Measurements from ENCODE around the gene KLHDC4.

DNA sequence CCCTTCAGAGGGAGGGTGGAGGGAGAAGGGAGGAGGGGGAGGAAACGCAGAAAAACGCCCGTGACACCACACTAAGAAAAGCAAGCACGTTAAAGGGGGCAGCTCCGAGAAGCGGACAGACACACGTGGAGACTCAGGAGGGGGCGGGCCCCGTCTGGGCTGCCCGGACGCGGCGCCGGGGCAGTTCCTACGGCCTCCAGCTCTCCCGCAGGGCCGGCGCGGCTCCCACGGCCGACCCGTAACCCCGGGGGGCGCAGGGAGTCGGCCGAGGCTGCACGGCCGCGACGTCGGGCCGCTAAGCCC lies 362 bp downstream of the KLHDC4 start:
- TF ChIP-seq, protein P1, sequence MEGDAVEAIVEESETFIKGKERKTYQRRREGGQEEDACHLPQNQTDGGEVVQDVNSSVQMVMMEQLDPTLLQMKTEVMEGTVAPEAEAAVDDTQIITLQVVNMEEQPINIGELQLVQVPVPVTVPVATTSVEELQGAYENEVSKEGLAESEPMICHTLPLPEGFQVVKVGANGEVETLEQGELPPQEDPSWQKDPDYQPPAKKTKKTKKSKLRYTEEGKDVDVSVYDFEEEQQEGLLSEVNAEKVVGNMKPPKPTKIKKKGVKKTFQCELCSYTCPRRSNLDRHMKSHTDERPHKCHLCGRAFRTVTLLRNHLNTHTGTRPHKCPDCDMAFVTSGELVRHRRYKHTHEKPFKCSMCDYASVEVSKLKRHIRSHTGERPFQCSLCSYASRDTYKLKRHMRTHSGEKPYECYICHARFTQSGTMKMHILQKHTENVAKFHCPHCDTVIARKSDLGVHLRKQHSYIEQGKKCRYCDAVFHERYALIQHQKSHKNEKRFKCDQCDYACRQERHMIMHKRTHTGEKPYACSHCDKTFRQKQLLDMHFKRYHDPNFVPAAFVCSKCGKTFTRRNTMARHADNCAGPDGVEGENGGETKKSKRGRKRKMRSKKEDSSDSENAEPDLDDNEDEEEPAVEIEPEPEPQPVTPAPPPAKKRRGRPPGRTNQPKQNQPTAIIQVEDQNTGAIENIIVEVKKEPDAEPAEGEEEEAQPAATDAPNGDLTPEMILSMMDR (conservative IDR thresholded peaks at IDR 0.05; ENCODE audit: low read length), result no peak
- TF ChIP-seq EZH2phosphoT487 (IDR thresholded peaks at IDR 0.05; ENCODE audit: borderline replicate concordance, low read depth, low read length), result no peak

Data from OCI-LY7 (cell line).